ENCODE data around the gene CCNB2. TPM values are rescaled to one million over a fixed set of nuclear protein-coding genes. Genes with fewer than 3 reads are reported as not detected.
A peak's percentile ranks its signal among the peaks of the same experiment; 100 is the strongest.

CCNB2 gene
- polyA plus RNA-seq, 1 of the 3 experiments (the other 2 are of a cell fraction), result 46.6 TPM

GRCh38 chr15:59155431-59155830, 50.5 kb downstream of the CCNB2 start (continued):
- no peak for TF ChIP-seq USF2 (IDR thresholded peaks at IDR 0.05; ENCODE audit: borderline replicate concordance, low read depth, low read length)
- TF ChIP-seq USF1 (IDR thresholded peaks at IDR 0.05; ENCODE audit: borderline replicate concordance, low read depth), result no peak
- TF ChIP-seq TAF1 (IDR thresholded peaks at IDR 0.05; ENCODE audit: borderline replicate concordance, low read depth, low read length), result no peak

GRCh38 chr15:59157396-59157795, 52.5 kb downstream of the CCNB2 start:
- Histone ChIP-seq H3F3A (replicated peaks; ENCODE audit: insufficient read depth) (no peaks in the 10 kb centered on the region), H3K4me2 (no peak overlapping the region), H3K27me3 (ENCODE audit: insufficient read depth) (no peaks in the 10 kb centered on the region), H3K9me3 (no peaks in the 10 kb centered on the region), H3K79me2 (ENCODE audit: insufficient read depth) (no peaks in the 10 kb centered on the region), H2AFZ (ENCODE audit: low read depth) (no peak overlapping the region), H4K20me1 (ENCODE audit: insufficient read depth) (no peaks in the 10 kb centered on the region), H3K27ac (ENCODE audit: low read depth in 2 of 2, low read length in 1 of 2) (no peak overlapping the region), H3K36me3 (replicated peaks in 1 of 2; ENCODE audit: control insufficient read depth in 1 of 2, insufficient read depth in 2 of 2, low read length in 1 of 2) (peaks cover 11 to 26% of the 10 kb centered on the region in 2 experiments), H3K4me3 (ENCODE audit: low read depth in 2 of 2, low read length in 1 of 2) (no peak overlapping the region), H3K4me1 (ENCODE audit: control insufficient read depth in 1 of 2, insufficient read depth in 2 of 2, low read depth in 1 of 2, low read length in 1 of 2) (no peaks in the 10 kb centered on the region; a peak in 1 of 4 replicates), H3K9ac (no peak overlapping the region), H3K9me2 (no peaks in the 10 kb centered on the region)
- ChIA-PET CTCF (interaction anchor here (2.2 to 6.0 kb wide), 3 partner anchors 254 to 344 kb away, joined by 6 to 52 read pairs (median 6); no protein-coding TSS in a partner anchor), POLR2A (no interaction called here)
- TF ChIP-seq RFX5 (IDR thresholded peaks at IDR 0.05; ENCODE audit: low read length), result peak; percentile 78
- TF ChIP-seq TEAD4 (IDR thresholded peaks at IDR 0.05; ENCODE audit: borderline replicate concordance, insufficient read depth), result no peak
- no peak for TF ChIP-seq EP300 (IDR thresholded peaks at IDR 0.05; ENCODE audit: borderline replicate concordance in 1 of 2, low read depth in 1 of 2, low read length in 1 of 2)
- WGBS (ENCODE audit: low lambda C conversion rate), result 88% methylated on average over 5 of the region's 5 CpGs
- DNase-seq, result no peak

GRCh38 chr15:59157840-59158700, 53.1 kb downstream of the CCNB2 start:
- Histone ChIP-seq H3F3A (replicated peaks; ENCODE audit: insufficient read depth) (no peaks in the 10 kb centered on the region), H3K36me3 (replicated peaks in 1 of 2; ENCODE audit: control insufficient read depth in 1 of 2, insufficient read depth in 2 of 2, low read length in 1 of 2) (peaks cover 6 to 26% of the 10 kb centered on the region in 2 experiments), H3K9me3 (no peaks in the 10 kb centered on the region), H3K4me2 (no peak overlapping the region), H3K27me3 (ENCODE audit: insufficient read depth) (no peaks in the 10 kb centered on the region), H3K4me1 (ENCODE audit: control insufficient read depth in 1 of 2, insufficient read depth in 2 of 2, low read depth in 1 of 2, low read length in 1 of 2) (no peaks in the 10 kb centered on the region; a peak in 1 of 4 replicates), H3K9me2 (no peaks in the 10 kb centered on the region), H3K4me3 (ENCODE audit: low read depth in 2 of 2, low read length in 1 of 2) (no peak overlapping the region), H3K79me2 (ENCODE audit: insufficient read depth) (no peaks in the 10 kb centered on the region), H3K27ac (ENCODE audit: low read depth in 2 of 2, low read length in 1 of 2) (no peak overlapping the region), H2AFZ (ENCODE audit: low read depth) (no peak overlapping the region), H4K20me1 (ENCODE audit: insufficient read depth) (no peaks in the 10 kb centered on the region), H3K9ac (no peak overlapping the region)
- no peak for DNase-seq
- TF ChIP-seq FOXJ3 (CRISPR knock-in tag; IDR thresholded peaks at IDR 0.05) (no peak), RFX5 (IDR thresholded peaks at IDR 0.05; ENCODE audit: low read length) (no peak), ZBTB33 (IDR thresholded peaks at IDR 0.05; ENCODE audit: borderline replicate concordance, low read depth) (no peak), RCOR1 (IDR thresholded peaks at IDR 0.05; ENCODE audit: low read length) (no peak), FOSL2 (IDR thresholded peaks at IDR 0.05; ENCODE audit: borderline replicate concordance, low read depth) (no peak), GABPA (IDR thresholded peaks at IDR 0.05; ENCODE audit: low read depth) (no peak), CHD2 (IDR thresholded peaks at IDR 0.05; ENCODE audit: low read length, partially characterized antibody) (no peak), JUND (IDR thresholded peaks at IDR 0.05) (no peak), TAF1 (IDR thresholded peaks at IDR 0.05; ENCODE audit: borderline replicate concordance, low read depth, low read length) (no peak), SIN3A (IDR thresholded peaks at IDR 0.05; ENCODE audit: borderline replicate concordance, low read depth, low read length) (no peak), TCF12 (IDR thresholded peaks at IDR 0.05) (no peak), MEF2A (IDR thresholded peaks at IDR 0.05; ENCODE audit: borderline replicate concordance, low read depth) (no peak), RXRA (IDR thresholded peaks at IDR 0.05; ENCODE audit: borderline replicate concordance, low read depth) (no peak), GATA2 (CRISPR knock-in tag; IDR thresholded peaks at IDR 0.05) (no peak), NRF1 (IDR thresholded peaks at IDR 0.05; ENCODE audit: low read depth, low read length) (no peak), RAD21 (IDR thresholded peaks at IDR 0.05; ENCODE audit: low read length) (no peak)
- WGBS (ENCODE audit: low lambda C conversion rate), result 84% methylated on average over 9 of the region's 9 CpGs
- POLR2A ChIA-PET, result no interaction called here
- CTCF ChIA-PET, result interaction anchor here (1.0 to 6.0 kb wide), 4 partner anchors 254 to 375 kb away, joined by 3 to 52 read pairs (median 6); no protein-coding TSS in a partner anchor
